Activated CD8-positive, alpha-beta T cell treated with anti-CD3 and anti-CD28 coated beads for 36 hours (primary cell): ENCODE data around the gene AP4B1. TPM values are rescaled to one million over a fixed set of nuclear protein-coding genes. Genes with fewer than 3 reads are reported as not detected.
"Not testable (repeated sequence)": the region's sequence is repeated elsewhere in the genome, so short reads cannot be mapped to it uniquely, and the experiment has no call there.

Source experiments
- ATAC-seq: fragments of 200-7000 bp; cut with Tn5 transposase; one replicate; pipeline ENCODE4 v1.10.0; 2021; ENCODE audit warnings: mild to moderate bottlenecking, moderate library complexity
- CTCF ChIA-PET: fragments of 350-600 bp; sonication (Branson Sonifier 250); formaldehyde crosslinking; loops from one replicate; lab custom pipeline; 2021; ENCODE audit warnings: antibody characterized with exemption; lab: Charles Lee
- POLR2A ChIA-PET: fragments of 350-600 bp; sonication (Branson Sonifier 250); formaldehyde crosslinking; loops from one replicate; lab custom pipeline; 2021; ENCODE audit warnings: antibody characterized with exemption; lab: Charles Lee
- DNase-seq: peaks from one replicate; pipeline ENCODE4 v3.0.0-alpha.2; 2020
- H3K27ac Mint-ChIP-seq: one replicate; pipeline ENCODE4 v1.8.0; 2021; ENCODE audit warnings: mild to moderate bottlenecking, mixed read lengths
- H3K27me3 Mint-ChIP-seq: one replicate; pipeline ENCODE4 v1.8.0; 2021; ENCODE audit warnings: mixed read lengths
- H3K36me3 Mint-ChIP-seq: one replicate; pipeline ENCODE4 v1.8.0; 2021; ENCODE audit warnings: low read depth, mixed read lengths
- H3K4me1 Mint-ChIP-seq: one replicate; pipeline ENCODE4 v1.8.0; 2021; ENCODE audit warnings: low read depth, mixed read lengths
- H3K4me3 Mint-ChIP-seq: one replicate; pipeline ENCODE4 v1.8.0; 2021; ENCODE audit warnings: mild to moderate bottlenecking, moderate library complexity, mixed read lengths
- H3K9me3 Mint-ChIP-seq: one replicate; pipeline ENCODE4 v1.8.0; 2021; ENCODE audit warnings: mixed read lengths
- CTCF ChIP-seq: fragments of 200-600 bp; IDR thresholded peaks from one replicate; pipeline ENCODE4 v1.8.0; 2022; ENCODE audit warnings: antibody characterized with exemption, mild to moderate bottlenecking
- intact Hi-C: fragments of 100-400 bp; cut with micrococcal nuclease; formaldehyde crosslinking; loops from one replicate; pipeline ENCODE4 v1.10.0; 2022
- total RNA-seq, 2 experiments: library from RNA; stranded (reverse); gene quantifications; one replicate each; pipeline ENCODE4 v1.2.3, GENCODE V29; 2021

The AP4B1 gene
- total RNA-seq = 10 to 100 TPM; 38.2 to 38.5 TPM

GRCh38 chr1:113904674-113905434, at the start of gene AP4B1, which contains the start of gene DCLRE1B:
AP4B1 (minus strand) TSS chr1:113904799; CDS start chr1:113904717, 82 bp downstream.
DCLRE1B (plus strand) TSS chr1:113905326; CDS start chr1:113905587, 261 bp downstream.
- no peak for TF ChIP-seq CTCF

GRCh38 chr1:113951719-113952118, 47.1 kb upstream of the AP4B1 start:
- Mint-ChIP-seq H3K27ac (peak overlapping the region; percentile 72), H3K4me3 (no peak overlapping the region), H3K4me1 (peaks cover 70% of the 10 kb centered on the region), H3K27me3 (no peaks in the 10 kb centered on the region), H3K36me3 (peaks cover 45% of the 10 kb centered on the region), H3K9me3 (no peaks in the 10 kb centered on the region)
- TF ChIP-seq CTCF = no peak
- ChIA-PET POLR2A (interaction anchor here (1.1 to 1.9 kb wide), 3 partner anchors 12 to 22 kb away, joined by 3 to 10 read pairs (median 3); partner anchors contain the start of gene HIPK1), CTCF (interaction anchor here (0.7 to 7.6 kb wide), 4 partner anchors 13 to 48 kb away, joined by 4 to 57 read pairs (median 4); partner anchors contain the start of genes AP4B1 and HIPK1)
- ATAC-seq (no peak), DNase-seq (no peak)
- intact Hi-C loops = loop anchor here (5.0 kb wide), 1 partner anchor 89 kb away; no protein-coding TSS in a partner anchor

More at GRCh38 chr1:113904674-113905434, at the start of gene AP4B1, which contains the start of gene DCLRE1B:
- DNase-seq = peak; percentile 99
- H3K36me3 Mint-ChIP-seq = peaks cover 54% of the 10 kb centered on the region
- H3K4me3 Mint-ChIP-seq = peak within 1 kb of the TSS; percentile 88
- ATAC-seq = peak; percentile 93
- H3K27me3 Mint-ChIP-seq = no peaks in the 10 kb centered on the region
- H3K27ac Mint-ChIP-seq = peak within 1 kb of the TSS; percentile 99
- intact Hi-C loops = loop anchor here (1.0 to 5.0 kb wide), 3 partner anchors 25 to 68 kb away; partner anchors contain the start of gene PTPN22
- H3K9me3 Mint-ChIP-seq = no peaks in the 10 kb centered on the region
- POLR2A ChIA-PET = interaction anchor here (0.6 to 3.8 kb wide), 25 partner anchors 9 to 129 kb away, joined by 3 to 93 read pairs (median 5); partner anchors contain the start of genes BCL2L15 and HIPK1
- CTCF ChIA-PET = interaction anchor here (0.9 to 5.6 kb wide), 26 partner anchors 9 to 74 kb away, joined by 3 to 55 read pairs (median 5); partner anchors contain the start of genes HIPK1 and OLFML3
- H3K4me1 Mint-ChIP-seq = peaks cover 51% of the 10 kb centered on the region

GRCh38 chr1:113950908-113951307, 46.3 kb upstream of the AP4B1 start:
- no peak for TF ChIP-seq CTCF
- intact Hi-C loops = loop anchor here (5.0 kb wide), 1 partner anchor 89 kb away; no protein-coding TSS in a partner anchor
- no peak overlapping the region for H3K27ac Mint-ChIP-seq
- H3K36me3 Mint-ChIP-seq = peaks cover 42% of the 10 kb centered on the region
- CTCF ChIA-PET = interaction anchor here (7.6 kb wide), 1 partner anchor 21 kb away, joined by 57 read pairs; the partner anchor contains the start of gene HIPK1
- no peak overlapping the region for H3K4me3 Mint-ChIP-seq
- no peaks in the 10 kb centered on the region for H3K27me3 Mint-ChIP-seq
- DNase-seq (no peak), ATAC-seq (no peak)
- H3K9me3 Mint-ChIP-seq = no peaks in the 10 kb centered on the region
- H3K4me1 Mint-ChIP-seq = peaks cover 73% of the 10 kb centered on the region
- POLR2A ChIA-PET = interaction anchor here (1.2 to 1.4 kb wide), 2 partner anchors 11 to 15 kb away, joined by 3 read pairs; no protein-coding TSS in a partner anchor

- Mint-ChIP-seq H3K27ac (peak overlapping the region; percentile 88), H3K4me1 (peaks cover 74% of the 10 kb centered on the region), H3K9me3 (no peaks in the 10 kb centered on the region), H3K36me3 (peaks cover 39% of the 10 kb centered on the region), H3K4me3 (no peak overlapping the region), H3K27me3 (no peaks in the 10 kb centered on the region)
- ChIA-PET POLR2A (interaction anchor here (0.8 to 5.2 kb wide), 7 partner anchors 8 to 166 kb away, joined by 3 to 60 read pairs (median 3); partner anchors contain the start of genes HIPK1 and RSBN1), CTCF (interaction anchor here (0.8 to 7.6 kb wide), 8 partner anchors 7 to 333 kb away, joined by 3 to 57 read pairs (median 8); partner anchors contain the start of genes AP4B1 and HIPK1)
- ATAC-seq (no peak), DNase-seq (no peak)
- intact Hi-C loops = no loop called here
- peak; percentile 43 for TF ChIP-seq CTCF
These were observed 44.4 kb upstream of the AP4B1 start for GRCh38 chr1:113949007-113949406.

- POLR2A ChIA-PET = interaction anchor here (0.8 to 5.2 kb wide), 4 partner anchors 9 to 165 kb away, joined by 3 to 60 read pairs (median 8); partner anchors contain the start of genes HIPK1 and RSBN1
- CTCF ChIA-PET = interaction anchor here (0.8 to 7.6 kb wide), 7 partner anchors 9 to 334 kb away, joined by 3 to 57 read pairs (median 12); partner anchors contain the start of genes AP4B1, DCLRE1B and HIPK1
These were observed 43.6 kb upstream of the AP4B1 start for GRCh38 chr1:113948151-113948550.

More at GRCh38 chr1:113948151-113948550, 43.6 kb upstream of the AP4B1 start:
- Mint-ChIP-seq H3K4me3 (peak overlapping the region; percentile 48), H3K27ac (peak overlapping the region; percentile 88), H3K36me3 (peaks cover 44% of the 10 kb centered on the region), H3K4me1 (peaks cover 74% of the 10 kb centered on the region)
- intact Hi-C loops, H3K9me3 Mint-ChIP-seq, DNase-seq, H3K27me3 Mint-ChIP-seq, ATAC-seq: not testable (repeated sequence)
